Measurements from ENCODE around the gene HOXB6.
A peak's percentile ranks its signal among the peaks of the same experiment; 100 is the strongest.

HOXB6 gene

DNA sequence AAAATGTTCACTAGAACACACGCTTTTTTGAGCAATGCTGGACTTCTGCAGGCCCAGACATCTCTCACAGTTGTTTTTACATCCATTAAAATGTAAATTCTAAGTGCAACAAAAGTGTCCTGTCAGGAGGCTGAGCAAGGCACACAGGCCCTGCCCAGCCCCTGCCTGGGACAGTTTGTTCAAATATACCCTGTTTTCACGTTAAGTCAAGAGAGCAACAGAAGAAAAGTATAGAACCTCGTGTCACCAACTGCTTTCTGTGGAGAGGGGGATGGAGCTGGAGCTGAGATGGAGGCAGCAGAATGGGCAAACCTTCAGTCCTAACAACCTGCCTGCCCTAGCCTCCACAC lies 55.5 kb downstream of the HOXB6 start:
- Histone ChIP-seq H3K9me3 (ENCODE audit: control insufficient read depth, insufficient read depth, low read depth, low read length) (no peaks in the 10 kb centered on the region), H3K27ac (ENCODE audit: extremely low read depth, low read depth, low read length) (peak overlapping the region; percentile 100), H3K36me3 (ENCODE audit: control insufficient read depth in 2 of 2, insufficient read depth in 1 of 2, low read length in 2 of 2) (peaks cover 15 to 45% of the 10 kb centered on the region in 2 experiments), H3K4me3 (ENCODE audit: low read depth, low read length) (no peak overlapping the region), H3K4me1 (ENCODE audit: control insufficient read depth, insufficient read depth, low read length) (peaks cover 54% of the 10 kb centered on the region)
- POLR2A ChIA-PET: no interaction called here
- CTCF ChIA-PET: interaction anchor here (0.6 to 1.1 kb wide), 2 partner anchors 8 to 42 kb away, joined by 3 to 4 read pairs; no protein-coding TSS in a partner anchor
- TF ChIP-seq, protein P1, sequence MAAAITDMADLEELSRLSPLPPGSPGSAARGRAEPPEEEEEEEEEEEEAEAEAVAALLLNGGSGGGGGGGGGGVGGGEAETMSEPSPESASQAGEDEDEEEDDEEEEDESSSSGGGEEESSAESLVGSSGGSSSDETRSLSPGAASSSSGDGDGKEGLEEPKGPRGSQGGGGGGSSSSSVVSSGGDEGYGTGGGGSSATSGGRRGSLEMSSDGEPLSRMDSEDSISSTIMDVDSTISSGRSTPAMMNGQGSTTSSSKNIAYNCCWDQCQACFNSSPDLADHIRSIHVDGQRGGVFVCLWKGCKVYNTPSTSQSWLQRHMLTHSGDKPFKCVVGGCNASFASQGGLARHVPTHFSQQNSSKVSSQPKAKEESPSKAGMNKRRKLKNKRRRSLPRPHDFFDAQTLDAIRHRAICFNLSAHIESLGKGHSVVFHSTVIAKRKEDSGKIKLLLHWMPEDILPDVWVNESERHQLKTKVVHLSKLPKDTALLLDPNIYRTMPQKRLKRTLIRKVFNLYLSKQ (tag by site-specific recombination; IDR thresholded peaks at IDR 0.05; ENCODE audit: borderline replicate concordance): no peak
- TF ChIP-seq, protein P2, sequence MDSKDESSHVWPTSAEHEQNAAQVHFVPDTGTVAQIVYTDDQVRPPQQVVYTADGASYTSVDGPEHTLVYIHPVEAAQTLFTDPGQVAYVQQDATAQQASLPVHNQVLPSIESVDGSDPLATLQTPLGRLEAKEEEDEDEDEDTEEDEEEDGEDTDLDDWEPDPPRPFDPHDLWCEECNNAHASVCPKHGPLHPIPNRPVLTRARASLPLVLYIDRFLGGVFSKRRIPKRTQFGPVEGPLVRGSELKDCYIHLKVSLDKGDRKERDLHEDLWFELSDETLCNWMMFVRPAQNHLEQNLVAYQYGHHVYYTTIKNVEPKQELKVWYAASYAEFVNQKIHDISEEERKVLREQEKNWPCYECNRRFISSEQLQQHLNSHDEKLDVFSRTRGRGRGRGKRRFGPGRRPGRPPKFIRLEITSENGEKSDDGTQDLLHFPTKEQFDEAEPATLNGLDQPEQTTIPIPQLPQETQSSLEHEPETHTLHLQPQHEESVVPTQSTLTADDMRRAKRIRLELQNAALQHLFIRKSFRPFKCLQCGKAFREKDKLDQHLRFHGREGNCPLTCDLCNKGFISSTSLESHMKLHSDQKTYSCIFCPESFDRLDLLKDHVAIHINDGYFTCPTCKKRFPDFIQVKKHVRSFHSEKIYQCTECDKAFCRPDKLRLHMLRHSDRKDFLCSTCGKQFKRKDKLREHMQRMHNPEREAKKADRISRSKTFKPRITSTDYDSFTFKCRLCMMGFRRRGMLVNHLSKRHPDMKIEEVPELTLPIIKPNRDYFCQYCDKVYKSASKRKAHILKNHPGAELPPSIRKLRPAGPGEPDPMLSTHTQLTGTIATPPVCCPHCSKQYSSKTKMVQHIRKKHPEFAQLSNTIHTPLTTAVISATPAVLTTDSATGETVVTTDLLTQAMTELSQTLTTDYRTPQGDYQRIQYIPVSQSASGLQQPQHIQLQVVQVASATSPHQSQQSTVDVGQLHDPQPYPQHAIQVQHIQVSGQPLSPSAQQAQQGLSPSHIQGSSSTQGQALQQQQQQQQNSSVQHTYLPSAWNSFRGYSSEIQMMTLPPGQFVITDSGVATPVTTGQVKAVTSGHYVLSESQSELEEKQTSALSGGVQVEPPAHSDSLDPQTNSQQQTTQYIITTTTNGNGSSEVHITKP (tag by site-specific recombination; IDR thresholded peaks at IDR 0.05): no peak
- TF ChIP-seq, protein P3, sequence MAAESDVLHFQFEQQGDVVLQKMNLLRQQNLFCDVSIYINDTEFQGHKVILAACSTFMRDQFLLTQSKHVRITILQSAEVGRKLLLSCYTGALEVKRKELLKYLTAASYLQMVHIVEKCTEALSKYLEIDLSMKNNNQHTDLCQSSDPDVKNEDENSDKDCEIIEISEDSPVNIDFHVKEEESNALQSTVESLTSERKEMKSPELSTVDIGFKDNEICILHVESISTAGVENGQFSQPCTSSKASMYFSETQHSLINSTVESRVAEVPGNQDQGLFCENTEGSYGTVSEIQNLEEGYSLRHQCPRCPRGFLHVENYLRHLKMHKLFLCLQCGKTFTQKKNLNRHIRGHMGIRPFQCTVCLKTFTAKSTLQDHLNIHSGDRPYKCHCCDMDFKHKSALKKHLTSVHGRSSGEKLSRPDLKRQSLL (tag by site-specific recombination; IDR thresholded peaks at IDR 0.05): peak; percentile 59; the same call in 1 of the 2 replicates
- no peak for TF ChIP-seq ZNF521 (tag by site-specific recombination; IDR thresholded peaks at IDR 0.05)
- no peak for TF ChIP-seq ZNF133 (tag by site-specific recombination; IDR thresholded peaks at IDR 0.05)
- TF ChIP-seq ZBTB8A (tag by site-specific recombination; IDR thresholded peaks at IDR 0.05): peak; percentile 47; the same call in 1 of the 2 replicates
- TF ChIP-seq ZXDB (tag by site-specific recombination; IDR thresholded peaks at IDR 0.05): 0 out of 2 replicates have a peak, but pooled peaks have one; percentile 29
- TF ChIP-seq, protein P4, sequence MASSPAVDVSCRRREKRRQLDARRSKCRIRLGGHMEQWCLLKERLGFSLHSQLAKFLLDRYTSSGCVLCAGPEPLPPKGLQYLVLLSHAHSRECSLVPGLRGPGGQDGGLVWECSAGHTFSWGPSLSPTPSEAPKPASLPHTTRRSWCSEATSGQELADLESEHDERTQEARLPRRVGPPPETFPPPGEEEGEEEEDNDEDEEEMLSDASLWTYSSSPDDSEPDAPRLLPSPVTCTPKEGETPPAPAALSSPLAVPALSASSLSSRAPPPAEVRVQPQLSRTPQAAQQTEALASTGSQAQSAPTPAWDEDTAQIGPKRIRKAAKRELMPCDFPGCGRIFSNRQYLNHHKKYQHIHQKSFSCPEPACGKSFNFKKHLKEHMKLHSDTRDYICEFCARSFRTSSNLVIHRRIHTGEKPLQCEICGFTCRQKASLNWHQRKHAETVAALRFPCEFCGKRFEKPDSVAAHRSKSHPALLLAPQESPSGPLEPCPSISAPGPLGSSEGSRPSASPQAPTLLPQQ (tag by site-specific recombination; IDR thresholded peaks at IDR 0.05): no peak
- TF ChIP-seq KLF10 (tag by site-specific recombination; IDR thresholded peaks at IDR 0.05): 0 out of 2 replicates have a peak, but pooled peaks have one; percentile 3
- no peak for TF ChIP-seq ZNF777 (tag by site-specific recombination; IDR thresholded peaks at IDR 0.05; ENCODE audit: borderline replicate concordance)
- TF ChIP-seq ZNF555 (tag by site-specific recombination; conservative IDR thresholded peaks at IDR 0.05): no peak
- TF ChIP-seq, protein P5, sequence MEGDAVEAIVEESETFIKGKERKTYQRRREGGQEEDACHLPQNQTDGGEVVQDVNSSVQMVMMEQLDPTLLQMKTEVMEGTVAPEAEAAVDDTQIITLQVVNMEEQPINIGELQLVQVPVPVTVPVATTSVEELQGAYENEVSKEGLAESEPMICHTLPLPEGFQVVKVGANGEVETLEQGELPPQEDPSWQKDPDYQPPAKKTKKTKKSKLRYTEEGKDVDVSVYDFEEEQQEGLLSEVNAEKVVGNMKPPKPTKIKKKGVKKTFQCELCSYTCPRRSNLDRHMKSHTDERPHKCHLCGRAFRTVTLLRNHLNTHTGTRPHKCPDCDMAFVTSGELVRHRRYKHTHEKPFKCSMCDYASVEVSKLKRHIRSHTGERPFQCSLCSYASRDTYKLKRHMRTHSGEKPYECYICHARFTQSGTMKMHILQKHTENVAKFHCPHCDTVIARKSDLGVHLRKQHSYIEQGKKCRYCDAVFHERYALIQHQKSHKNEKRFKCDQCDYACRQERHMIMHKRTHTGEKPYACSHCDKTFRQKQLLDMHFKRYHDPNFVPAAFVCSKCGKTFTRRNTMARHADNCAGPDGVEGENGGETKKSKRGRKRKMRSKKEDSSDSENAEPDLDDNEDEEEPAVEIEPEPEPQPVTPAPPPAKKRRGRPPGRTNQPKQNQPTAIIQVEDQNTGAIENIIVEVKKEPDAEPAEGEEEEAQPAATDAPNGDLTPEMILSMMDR (tag by site-specific recombination; IDR thresholded peaks at IDR 0.05): no peak
- peak; percentile 80 for TF ChIP-seq FEZF1 (tag by site-specific recombination; IDR thresholded peaks at IDR 0.05)
- no peak for TF ChIP-seq ZNF112 (tag by site-specific recombination; IDR thresholded peaks at IDR 0.05)
- TF ChIP-seq, protein P6, sequence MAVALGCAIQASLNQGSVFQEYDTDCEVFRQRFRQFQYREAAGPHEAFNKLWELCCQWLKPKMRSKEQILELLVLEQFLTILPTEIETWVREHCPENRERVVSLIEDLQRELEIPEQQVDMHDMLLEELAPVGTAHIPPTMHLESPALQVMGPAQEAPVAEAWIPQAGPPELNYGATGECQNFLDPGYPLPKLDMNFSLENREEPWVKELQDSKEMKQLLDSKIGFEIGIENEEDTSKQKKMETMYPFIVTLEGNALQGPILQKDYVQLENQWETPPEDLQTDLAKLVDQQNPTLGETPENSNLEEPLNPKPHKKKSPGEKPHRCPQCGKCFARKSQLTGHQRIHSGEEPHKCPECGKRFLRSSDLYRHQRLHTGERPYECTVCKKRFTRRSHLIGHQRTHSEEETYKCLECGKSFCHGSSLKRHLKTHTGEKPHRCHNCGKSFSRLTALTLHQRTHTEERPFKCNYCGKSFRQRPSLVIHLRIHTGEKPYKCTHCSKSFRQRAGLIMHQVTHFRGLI (tag by site-specific recombination; IDR thresholded peaks at IDR 0.05): no peak
- no peak for TF ChIP-seq ZNF311 (tag by site-specific recombination; IDR thresholded peaks at IDR 0.05; ENCODE audit: borderline replicate concordance)
- TF ChIP-seq ZNF140 (tag by site-specific recombination; IDR thresholded peaks at IDR 0.05): no peak
- TF ChIP-seq, protein P7, sequence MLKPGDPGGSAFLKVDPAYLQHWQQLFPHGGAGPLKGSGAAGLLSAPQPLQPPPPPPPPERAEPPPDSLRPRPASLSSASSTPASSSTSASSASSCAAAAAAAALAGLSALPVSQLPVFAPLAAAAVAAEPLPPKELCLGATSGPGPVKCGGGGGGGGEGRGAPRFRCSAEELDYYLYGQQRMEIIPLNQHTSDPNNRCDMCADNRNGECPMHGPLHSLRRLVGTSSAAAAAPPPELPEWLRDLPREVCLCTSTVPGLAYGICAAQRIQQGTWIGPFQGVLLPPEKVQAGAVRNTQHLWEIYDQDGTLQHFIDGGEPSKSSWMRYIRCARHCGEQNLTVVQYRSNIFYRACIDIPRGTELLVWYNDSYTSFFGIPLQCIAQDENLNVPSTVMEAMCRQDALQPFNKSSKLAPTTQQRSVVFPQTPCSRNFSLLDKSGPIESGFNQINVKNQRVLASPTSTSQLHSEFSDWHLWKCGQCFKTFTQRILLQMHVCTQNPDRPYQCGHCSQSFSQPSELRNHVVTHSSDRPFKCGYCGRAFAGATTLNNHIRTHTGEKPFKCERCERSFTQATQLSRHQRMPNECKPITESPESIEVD (tag by site-specific recombination; IDR thresholded peaks at IDR 0.05): peak; percentile 82
- no peak for TF ChIP-seq ZNF701 (tag by site-specific recombination; IDR thresholded peaks at IDR 0.05)
- TF ChIP-seq, protein P8, sequence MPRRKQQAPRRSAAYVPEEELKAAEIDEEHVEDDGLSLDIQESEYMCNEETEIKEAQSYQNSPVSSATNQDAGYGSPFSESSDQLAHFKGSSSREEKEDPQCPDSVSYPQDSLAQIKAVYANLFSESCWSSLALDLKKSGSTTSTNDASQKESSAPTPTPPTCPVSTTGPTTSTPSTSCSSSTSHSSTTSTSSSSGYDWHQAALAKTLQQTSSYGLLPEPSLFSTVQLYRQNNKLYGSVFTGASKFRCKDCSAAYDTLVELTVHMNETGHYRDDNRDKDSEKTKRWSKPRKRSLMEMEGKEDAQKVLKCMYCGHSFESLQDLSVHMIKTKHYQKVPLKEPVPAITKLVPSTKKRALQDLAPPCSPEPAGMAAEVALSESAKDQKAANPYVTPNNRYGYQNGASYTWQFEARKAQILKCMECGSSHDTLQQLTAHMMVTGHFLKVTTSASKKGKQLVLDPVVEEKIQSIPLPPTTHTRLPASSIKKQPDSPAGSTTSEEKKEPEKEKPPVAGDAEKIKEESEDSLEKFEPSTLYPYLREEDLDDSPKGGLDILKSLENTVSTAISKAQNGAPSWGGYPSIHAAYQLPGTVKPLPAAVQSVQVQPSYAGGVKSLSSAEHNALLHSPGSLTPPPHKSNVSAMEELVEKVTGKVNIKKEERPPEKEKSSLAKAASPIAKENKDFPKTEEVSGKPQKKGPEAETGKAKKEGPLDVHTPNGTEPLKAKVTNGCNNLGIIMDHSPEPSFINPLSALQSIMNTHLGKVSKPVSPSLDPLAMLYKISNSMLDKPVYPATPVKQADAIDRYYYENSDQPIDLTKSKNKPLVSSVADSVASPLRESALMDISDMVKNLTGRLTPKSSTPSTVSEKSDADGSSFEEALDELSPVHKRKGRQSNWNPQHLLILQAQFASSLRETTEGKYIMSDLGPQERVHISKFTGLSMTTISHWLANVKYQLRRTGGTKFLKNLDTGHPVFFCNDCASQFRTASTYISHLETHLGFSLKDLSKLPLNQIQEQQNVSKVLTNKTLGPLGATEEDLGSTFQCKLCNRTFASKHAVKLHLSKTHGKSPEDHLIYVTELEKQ (tag by site-specific recombination; IDR thresholded peaks at IDR 0.05; ENCODE audit: borderline replicate concordance): no peak
